GM12864 (cell line): ENCODE measurements around the gene PALD1.

Experiments
- DNase-seq: peaks from one replicate; pipeline ENCODE4 v3.0.0-alpha.2; 2011; ENCODE audit warnings: low read depth
- H3K4me3 ChIP-seq: 2 replicates; pipeline ENCODE4 v1.5.1; 2011; ENCODE audit warnings: mild to moderate bottlenecking, low read depth, low read length, control low read depth
- CTCF ChIP-seq: IDR thresholded peaks from 2 replicates; pipeline ENCODE4 v1.5.1; 2011; ENCODE audit warnings: low read depth, mild to moderate bottlenecking, moderate library complexity, low read length, control low read depth, inconsistent platforms; ENCODE audit errors: missing control alignments

The PALD1 gene

GRCh38 chr10:70597856-70598815 is 119.6 kb downstream of the PALD1 start:
- H3K4me3 ChIP-seq: no peak overlapping the region
- no peak for TF ChIP-seq CTCF
- DNase-seq: no peak

GRCh38 chr10:70598857-70599295 is 120.3 kb downstream of the PALD1 start:
- DNase-seq: no peak
- TF ChIP-seq CTCF: no peak
- no peak overlapping the region for H3K4me3 ChIP-seq

- DNase-seq: no peak
- H3K4me3 ChIP-seq: no peak overlapping the region
- TF ChIP-seq CTCF: no peak
Measured at GRCh38 chr10:70599319-70599718, 120.8 kb downstream of the PALD1 start.

GRCh38 chr10:70599791-70600190 is 121.2 kb downstream of the PALD1 start:
- no peak for TF ChIP-seq CTCF
- no peak for DNase-seq
- no peak overlapping the region for H3K4me3 ChIP-seq

- DNase-seq: no peak
- no peak for TF ChIP-seq CTCF
- H3K4me3 ChIP-seq: no peak overlapping the region
Measured at GRCh38 chr10:70600512-70601395, 122.2 kb downstream of the PALD1 start.

GRCh38 chr10:70601746-70602145 is 123.2 kb downstream of the PALD1 start:
- no peak for DNase-seq
- TF ChIP-seq CTCF: no peak
- H3K4me3 ChIP-seq: no peak overlapping the region
